ENCODE data around the gene TMEM125. TPM values are rescaled to one million over a fixed set of nuclear protein-coding genes. Genes with fewer than 3 reads are reported as not detected.

The TMEM125 gene
- total and polyA plus RNA-seq, 7 donors = not detected

DNA sequence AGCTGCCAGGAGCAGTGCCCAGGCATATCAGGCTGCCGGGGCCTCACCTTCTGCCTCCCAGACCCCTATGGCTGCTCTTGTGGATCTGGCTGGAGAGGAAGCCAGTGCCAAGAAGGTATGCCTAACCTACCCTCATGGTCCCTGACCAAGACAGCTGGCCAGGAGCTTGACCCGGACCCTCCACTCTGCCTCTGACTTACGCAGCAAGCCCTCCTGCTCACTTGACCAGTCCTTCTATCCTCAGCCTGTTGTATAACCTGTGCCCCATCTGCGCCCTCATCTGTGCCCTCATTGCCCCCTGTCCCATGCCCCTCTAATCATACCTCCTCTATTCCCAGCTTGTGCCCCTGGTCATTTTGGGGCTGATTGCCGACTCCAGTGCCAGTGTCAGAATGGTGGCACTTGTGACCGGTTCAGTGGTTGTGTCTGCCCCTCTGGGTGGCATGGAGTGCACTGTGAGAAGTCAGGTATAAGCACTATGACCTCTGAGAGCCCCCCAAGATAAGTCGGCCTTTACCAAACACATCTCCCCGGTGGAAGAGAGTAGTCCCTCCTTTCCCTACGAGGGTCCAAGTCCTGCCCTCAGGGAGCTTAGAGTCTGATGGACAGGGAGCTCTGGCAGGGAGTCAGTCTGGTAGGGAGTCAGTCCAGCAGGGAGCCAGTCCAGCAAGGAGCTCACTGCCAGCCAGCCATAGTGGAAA is 37.8 kb downstream of the TMEM125 start:
- H3K36me3 ChIP-seq (ENCODE audit: insufficient read depth in 1 of 2, low read depth in 1 of 2) = no peaks in the 10 kb centered on the region
- no peaks in the 10 kb centered on the region for H3K27me3 ChIP-seq (ENCODE audit: insufficient read depth in 3 of 3, low read length in 2 of 3)
- 89 to 95% (median 89%) methylated on average over 9 of the region's 9 CpGs for WGBS, 3 donors
- no peak overlapping the region for H3K27ac ChIP-seq
- TF ChIP-seq CTCF (IDR thresholded peaks at IDR 0.05) = no peak
- no peaks in the 10 kb centered on the region for H3K4me1 ChIP-seq
- ATAC-seq = no peak
- H3K4me3 ChIP-seq = no peak overlapping the region
- intact Hi-C loops (cut with DNase I) = no loop called here
- H3K9me3 ChIP-seq = no peaks in the 10 kb centered on the region
- DNase-seq = no peak

GRCh38 chr1:43308635-43309404 is 39.0 kb downstream of the TMEM125 start:
- H3K9me3 ChIP-seq = no peaks in the 10 kb centered on the region
- 84 to 92% (median 90%) methylated on average over 20 of the region's 20 CpGs for WGBS, 3 donors
- H3K27ac ChIP-seq = no peak overlapping the region
- no peak for TF ChIP-seq CTCF (IDR thresholded peaks at IDR 0.05)
- no peaks in the 10 kb centered on the region for H3K36me3 ChIP-seq (ENCODE audit: insufficient read depth in 1 of 2, low read depth in 1 of 2)
- no peak overlapping the region for H3K4me3 ChIP-seq
- H3K4me1 ChIP-seq = no peaks in the 10 kb centered on the region
- intact Hi-C loops (cut with DNase I) = no loop called here
- H3K27me3 ChIP-seq (ENCODE audit: insufficient read depth in 3 of 3, low read length in 2 of 3) = no peaks in the 10 kb centered on the region
- DNase-seq = peak in 1 of 2 donors; percentile 19
- no peak for ATAC-seq

- no peak for TF ChIP-seq CTCF (IDR thresholded peaks at IDR 0.05)
- no peak for ATAC-seq
- WGBS, 3 donors = 84 to 88% (median 85%) methylated on average over 13 of the region's 13 CpGs
- H3K36me3 ChIP-seq (ENCODE audit: insufficient read depth in 1 of 2, low read depth in 1 of 2) = no peaks in the 10 kb centered on the region
- H3K4me3 ChIP-seq = no peak overlapping the region
- no peaks in the 10 kb centered on the region for H3K9me3 ChIP-seq
- no peak overlapping the region for H3K27ac ChIP-seq
- H3K27me3 ChIP-seq (ENCODE audit: insufficient read depth in 3 of 3, low read length in 2 of 3) = no peaks in the 10 kb centered on the region
- no peaks in the 10 kb centered on the region for H3K4me1 ChIP-seq
- intact Hi-C loops (cut with DNase I) = loop anchor here in 1 of 2 donors (10.0 kb wide), 1 partner anchor 1165 kb away; no protein-coding TSS in a partner anchor
- DNase-seq = no peak
Observed at GRCh38 chr1:43309405-43310025, 39.7 kb downstream of the TMEM125 start.

GRCh38 chr1:43311521-43311920 is 41.7 kb downstream of the TMEM125 start:
- no peak for TF ChIP-seq CTCF (IDR thresholded peaks at IDR 0.05)
- no peaks in the 10 kb centered on the region for H3K4me1 ChIP-seq
- no peak overlapping the region for H3K4me3 ChIP-seq
- 81 to 90% (median 88%) methylated on average over 9 of the region's 9 CpGs for WGBS, 3 donors
- no peak overlapping the region for H3K27ac ChIP-seq
- no peak for DNase-seq
- ATAC-seq = no peak
- H3K9me3 ChIP-seq = no peaks in the 10 kb centered on the region
- no peaks in the 10 kb centered on the region for H3K27me3 ChIP-seq (ENCODE audit: insufficient read depth in 3 of 3, low read length in 2 of 3)
- H3K36me3 ChIP-seq (ENCODE audit: insufficient read depth in 1 of 2, low read depth in 1 of 2) = no peaks in the 10 kb centered on the region
- intact Hi-C loops (cut with DNase I) = loop anchor here in 1 of 2 donors (10.0 kb wide), 1 partner anchor 1167 kb away; no protein-coding TSS in a partner anchor
